Upper lobe of left lung (tissue), 6 donors: Measurements from ENCODE around the gene TMUB1. TPM values are rescaled to one million over a fixed set of nuclear protein-coding genes. Genes with fewer than 3 reads are reported as not detected.

Experiments
- ATAC-seq, 2 donors: fragments of 200-7000 bp; cut with Tn5 transposase; one replicate each; pipeline ENCODE4 v1.9.1; 2022; ENCODE audit warnings: mild to moderate bottlenecking in 2 of 2, moderate library complexity in 2 of 2; ENCODE audit not compliant: low FRiP score in 2 of 2
- DNase-seq, 2 donors: peaks; one replicate each; pipeline ENCODE4 v3.0.0-alpha.2; 2019 to 2020
- H3K27ac ChIP-seq, 4 donors: fragments of 200-600 bp; sonication (generic); one replicate each; pipeline ENCODE4 v1.5.1; 2016 to 2019
- H3K27me3 ChIP-seq, 4 donors: fragments of 200-600 bp; sonication (generic); one replicate each; pipeline ENCODE4 v1.5.1; 2017 to 2019
- H3K36me3 ChIP-seq, 4 donors: fragments of 200-600 bp; sonication (generic); one replicate each; pipeline ENCODE4 v1.5.1; 2016 to 2019
- H3K4me1 ChIP-seq, 4 donors: fragments of 200-600 bp; sonication (generic); one replicate each; pipeline ENCODE4 v1.5.1; 2018 to 2019
- H3K4me3 ChIP-seq, 4 donors: fragments of 200-600 bp; sonication (generic); one replicate each; pipeline ENCODE4 v1.5.1; 2017 to 2019; ENCODE audit warnings: mild to moderate bottlenecking in 2 of 4, moderate library complexity in 1 of 4
- H3K9me3 ChIP-seq, 4 donors: fragments of 200-600 bp; sonication (generic); one replicate each; pipeline ENCODE4 v1.5.1; 2018 to 2019
- EP300 ChIP-seq, 4 donors: sonication (generic); formaldehyde crosslinking; IDR thresholded peaks; one replicate each; pipeline ENCODE4 v1.5.1; 2017; ENCODE audit warnings: antibody characterized with exemption in 4 of 4, control low read depth in 2 of 4
- POLR2A ChIP-seq, 4 donors: fragments of 450-650 bp; IDR thresholded peaks; one replicate each; pipeline ENCODE4 v1.5.1; 2016 to 2017; ENCODE audit warnings: antibody characterized with exemption in 4 of 4, mild to moderate bottlenecking in 2 of 4
- POLR2AphosphoS5 ChIP-seq, 2 donors: sonication (generic); formaldehyde crosslinking; IDR thresholded peaks; one replicate each; pipeline ENCODE4 v1.5.1; 2017; ENCODE audit warnings: antibody characterized with exemption in 2 of 2
- WGBS, 2 donors: methylation state at CpG; one replicate each; pipeline ENCODE4 v1.1.5; 2017 to 2018; 5-methylcytosine and 5-hydroxymethylcytosine counted together
- total RNA-seq, 6 donors: library from RNA; depleted of rRNA in 4 of 6; stranded (reverse); fragments of >200 nt in 4 of 6; gene quantifications; one replicate each; pipeline versions ENCODE4 v1.1.0 to v1.2.1, GENCODE V29; 2016 to 2021
- TF ChIP-seq, protein P1 (sequence below), 6 experiments: fragments of 450-650 bp in 4 of 6; fragments of 200-600 bp in 2 of 6; sonication (generic) in 2 of 6; IDR thresholded peaks; one replicate each; pipeline ENCODE4 v1.5.1; 2016 to 2019; ENCODE audit warnings: antibody characterized with exemption in 6 of 6
- donor health status: DM: no; HTN: no; CAD: no; lungs with moderate emphysema.
- donor health status: DM: no; HTN: yes; CAD: no; lungs with severe emphysema.

Gene TMUB1
- total RNA-seq, 6 donors from 2014 or later = 35.3 to 72.9 (median 51.6) TPM

DNA sequence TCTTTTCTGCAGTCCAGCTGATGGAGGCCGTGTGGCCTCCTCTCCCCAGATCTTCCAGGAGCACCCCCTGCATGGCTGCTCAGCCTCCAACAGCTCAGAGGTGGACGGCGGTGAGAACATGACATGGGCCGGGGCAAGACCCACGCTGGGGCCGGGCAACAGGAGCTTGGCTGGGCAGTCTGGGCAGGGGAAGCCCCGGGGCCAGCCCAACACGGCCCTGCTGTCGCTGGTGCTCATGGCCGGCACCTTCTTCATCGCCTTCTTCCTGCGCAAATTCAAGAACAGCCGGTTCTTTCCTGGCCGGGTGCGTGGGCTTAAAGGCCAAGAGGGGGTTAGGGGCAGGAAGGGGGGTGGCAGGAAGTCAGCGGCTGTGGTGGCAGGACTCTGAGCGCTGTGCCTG, 9.3 kb downstream of the TMUB1 start:
- TF ChIP-seq POLR2AphosphoS5 (IDR thresholded peaks at IDR 0.05) = no peak
- TF ChIP-seq, protein P1, sequence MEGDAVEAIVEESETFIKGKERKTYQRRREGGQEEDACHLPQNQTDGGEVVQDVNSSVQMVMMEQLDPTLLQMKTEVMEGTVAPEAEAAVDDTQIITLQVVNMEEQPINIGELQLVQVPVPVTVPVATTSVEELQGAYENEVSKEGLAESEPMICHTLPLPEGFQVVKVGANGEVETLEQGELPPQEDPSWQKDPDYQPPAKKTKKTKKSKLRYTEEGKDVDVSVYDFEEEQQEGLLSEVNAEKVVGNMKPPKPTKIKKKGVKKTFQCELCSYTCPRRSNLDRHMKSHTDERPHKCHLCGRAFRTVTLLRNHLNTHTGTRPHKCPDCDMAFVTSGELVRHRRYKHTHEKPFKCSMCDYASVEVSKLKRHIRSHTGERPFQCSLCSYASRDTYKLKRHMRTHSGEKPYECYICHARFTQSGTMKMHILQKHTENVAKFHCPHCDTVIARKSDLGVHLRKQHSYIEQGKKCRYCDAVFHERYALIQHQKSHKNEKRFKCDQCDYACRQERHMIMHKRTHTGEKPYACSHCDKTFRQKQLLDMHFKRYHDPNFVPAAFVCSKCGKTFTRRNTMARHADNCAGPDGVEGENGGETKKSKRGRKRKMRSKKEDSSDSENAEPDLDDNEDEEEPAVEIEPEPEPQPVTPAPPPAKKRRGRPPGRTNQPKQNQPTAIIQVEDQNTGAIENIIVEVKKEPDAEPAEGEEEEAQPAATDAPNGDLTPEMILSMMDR (IDR thresholded peaks at IDR 0.05) = no peak
- ATAC-seq (no peak), DNase-seq (peak in 1 of 2 donors; percentile 64)
- Histone ChIP-seq H3K4me1 (peaks cover 0 to 10% (median 5%) of the 10 kb centered on the region in 4 donors), H3K27ac (no peak overlapping the region), H3K27me3 (no peaks in the 10 kb centered on the region), H3K9me3 (no peaks in the 10 kb centered on the region), H3K36me3 (peaks cover 21 to 86% (median 76%) of the 10 kb centered on the region in 4 donors), H3K4me3 (no peak overlapping the region)
- WGBS, 2 donors = 81 to 88% methylated on average over 10 to 17 of the region's 17 CpGs

DNA sequence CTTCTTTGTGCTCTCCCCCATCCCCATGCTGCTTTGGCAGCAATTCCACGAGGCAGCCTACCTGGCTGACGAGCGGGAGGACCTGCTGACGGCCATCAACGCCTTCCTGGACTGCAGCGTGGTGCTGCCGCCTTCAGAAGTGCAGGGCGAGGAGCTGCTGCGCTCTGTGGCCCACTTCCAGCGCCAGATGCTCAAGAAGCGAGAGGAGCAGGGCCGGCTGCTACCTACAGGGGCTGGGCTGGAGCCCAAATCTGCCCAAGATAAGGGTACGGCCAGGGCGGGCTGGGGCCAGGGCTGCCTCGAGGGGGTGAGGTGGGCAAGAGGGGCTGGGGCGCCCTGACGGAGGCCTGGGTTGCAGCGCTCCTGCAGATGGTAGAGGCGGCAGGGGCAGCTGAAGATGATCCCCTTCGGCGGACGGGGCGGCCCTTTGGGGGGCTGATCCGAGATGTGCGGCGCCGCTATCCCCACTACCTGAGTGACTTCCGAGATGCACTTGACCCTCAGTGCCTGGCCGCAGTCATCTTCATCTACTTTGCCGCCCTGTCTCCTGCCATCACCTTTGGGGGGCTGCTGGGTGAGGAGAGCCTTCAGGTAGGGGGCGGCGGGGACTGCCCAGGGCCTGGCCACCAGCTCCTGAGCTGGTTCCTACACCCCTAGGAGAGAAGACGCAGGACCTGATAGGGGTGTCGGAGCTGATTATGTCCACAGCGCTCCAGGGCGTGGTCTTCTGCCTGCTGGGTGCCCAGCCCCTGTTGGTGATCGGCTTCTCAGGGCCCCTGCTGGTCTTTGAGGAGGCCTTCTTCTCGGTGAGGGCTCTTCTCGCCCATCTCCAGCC, 12.0 kb downstream of the TMUB1 start:
- WGBS, 2 donors = 92 to 97% methylated on average over 24 to 33 of the region's 39 CpGs

GRCh38 chr7:151070574-151070960, 12.7 kb downstream of the TMUB1 start:
- Histone ChIP-seq H3K4me1 (no peaks in the 10 kb centered on the region), H3K9me3 (no peaks in the 10 kb centered on the region), H3K27me3 (no peaks in the 10 kb centered on the region), H3K4me3 (no peak overlapping the region), H3K27ac (no peak overlapping the region), H3K36me3 (peaks cover 39 to 100% (median 99%) of the 10 kb centered on the region in 4 donors)
- ATAC-seq = no peak
- TF ChIP-seq EP300 (IDR thresholded peaks at IDR 0.05) (no peak), POLR2A (IDR thresholded peaks at IDR 0.05) (no peak), POLR2AphosphoS5 (IDR thresholded peaks at IDR 0.05) (no peak)
- TF ChIP-seq, protein P1 (IDR thresholded peaks at IDR 0.05) = no peak
- peak in 1 of 2 donors; percentile 62 for DNase-seq
- 88 to 95% methylated on average over 4 to 15 of the region's 15 CpGs for WGBS, 2 donors

More for the DNA sequence above, 12.0 kb downstream of the TMUB1 start:
- TF ChIP-seq EP300 (IDR thresholded peaks at IDR 0.05) (no peak), POLR2A (IDR thresholded peaks at IDR 0.05) (no peak), POLR2AphosphoS5 (IDR thresholded peaks at IDR 0.05) (no peak)
- TF ChIP-seq, protein P1 (IDR thresholded peaks at IDR 0.05) = no peak
- H3K36me3 ChIP-seq = peaks cover 39 to 100% (median 98%) of the 10 kb centered on the region in 4 donors
- H3K4me3 ChIP-seq = no peak overlapping the region
- ATAC-seq (no peak), DNase-seq (peak in 1 of 2 donors; percentile 82)
- no peaks in the 10 kb centered on the region for H3K9me3 ChIP-seq
- H3K27ac ChIP-seq = no peak overlapping the region
- no peaks in the 10 kb centered on the region for H3K27me3 ChIP-seq
- no peaks in the 10 kb centered on the region for H3K4me1 ChIP-seq

- Histone ChIP-seq H3K4me3 (no peak overlapping the region), H3K4me1 (no peaks in the 10 kb centered on the region), H3K27ac (no peak overlapping the region), H3K36me3 (peaks cover 44 to 100% (median 98%) of the 10 kb centered on the region in 4 donors), H3K27me3 (no peaks in the 10 kb centered on the region), H3K9me3 (no peaks in the 10 kb centered on the region)
- peak in 1 of 2 donors; percentile 67 for DNase-seq
- TF ChIP-seq POLR2A (IDR thresholded peaks at IDR 0.05) (no peak), POLR2AphosphoS5 (IDR thresholded peaks at IDR 0.05) (no peak), EP300 (IDR thresholded peaks at IDR 0.05) (no peak)
- TF ChIP-seq, protein P1 (IDR thresholded peaks at IDR 0.05) = no peak
- WGBS, 2 donors = 91 to 93% methylated on average over 7 to 15 of the region's 17 CpGs
- ATAC-seq = no peak
Measured at GRCh38 chr7:151069841-151070573, 13.3 kb downstream of the TMUB1 start.
